HG02970 (cell line): ENCODE results near the gene TSR3.
A peak's percentile ranks its signal among the peaks of the same experiment; 100 is the strongest.

Experiments
- ATAC-seq: cut with Tn5 transposase; IDR thresholded peaks from one replicate; pipeline ENCODE4 v1.9.1; 2021; ENCODE audit warnings: mild to moderate bottlenecking, moderate library complexity, moderate number of reproducible peaks; ENCODE audit not compliant: unreplicated experiment, low FRiP score

TSR3 gene

GRCh38 chr16:1351582-1352362 lies at the start of gene TSR3, which contains the start of gene GNPTG:
TSR3 (minus strand) TSS chr16:1351878; CDS start chr16:1351804, 74 bp downstream.
GNPTG (plus strand) TSS chr16:1351931; CDS start chr16:1351966, 35 bp downstream.
- ATAC-seq: peak; percentile 70

GRCh38 chr16:1401061-1401757 lies 49.5 kb upstream of the TSR3 start:
- no peak for ATAC-seq

GRCh38 chr16:1398826-1399581 lies 47.3 kb upstream of the TSR3 start:
- no peak for ATAC-seq

- ATAC-seq: no peak
These were observed 46.7 kb upstream of the TSR3 start for GRCh38 chr16:1398351-1398750.

GRCh38 chr16:1397779-1398178 lies 46.1 kb upstream of the TSR3 start:
- no peak for ATAC-seq

- ATAC-seq: no peak
These were observed 43.9 kb upstream of the TSR3 start for GRCh38 chr16:1395444-1396031.

- no peak for ATAC-seq
These were observed 42.8 kb upstream of the TSR3 start for GRCh38 chr16:1394367-1394951.

GRCh38 chr16:1393613-1394176 lies 42.0 kb upstream of the TSR3 start:
- ATAC-seq: no peak

- ATAC-seq: no peak
These were observed 41.1 kb upstream of the TSR3 start for GRCh38 chr16:1392826-1393225.

GRCh38 chr16:1390239-1390779 lies 38.6 kb upstream of the TSR3 start:
- no peak for ATAC-seq

- no peak for ATAC-seq
These were observed 38.1 kb upstream of the TSR3 start for GRCh38 chr16:1389762-1390161.

GRCh38 chr16:1387331-1387730 lies 35.7 kb upstream of the TSR3 start:
- no peak for ATAC-seq

- ATAC-seq: no peak
These were observed 33.6 kb upstream of the TSR3 start for GRCh38 chr16:1385232-1385631.

GRCh38 chr16:1383556-1383955 lies 31.9 kb upstream of the TSR3 start:
- ATAC-seq: no peak

- no peak for ATAC-seq
These were observed 30.1 kb upstream of the TSR3 start for GRCh38 chr16:1381612-1382406.

- no peak for ATAC-seq
These were observed 28.5 kb upstream of the TSR3 start for GRCh38 chr16:1380195-1380594.

GRCh38 chr16:1379304-1380076 lies 27.8 kb upstream of the TSR3 start:
- ATAC-seq: peak; percentile 55

- peak; percentile 37 for ATAC-seq
These were observed 27.2 kb upstream of the TSR3 start for GRCh38 chr16:1378804-1379303.
